Measurements from ENCODE around the gene SRPK1.

Gene SRPK1

DNA sequence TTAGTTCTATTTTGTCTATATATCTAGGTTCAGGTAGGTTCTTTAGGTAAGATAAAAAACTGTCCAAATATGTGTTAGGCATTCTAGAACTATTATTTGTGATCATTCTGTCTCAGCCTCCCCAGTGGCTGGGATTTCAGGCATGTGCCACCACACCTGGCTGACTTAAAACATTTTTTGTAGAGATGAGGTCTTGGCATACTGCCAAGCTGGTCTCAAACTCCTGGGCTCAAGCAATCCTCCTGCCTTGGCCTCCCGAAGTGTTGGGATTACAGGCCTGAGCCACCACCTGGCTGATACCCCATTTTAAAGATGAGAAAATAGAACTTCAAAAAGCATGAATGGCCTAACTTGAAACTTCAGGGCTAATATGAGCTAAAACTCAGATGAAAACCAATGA, 81.9 kb downstream of the SRPK1 start:
- no peak for TF ChIP-seq EZH2 (IDR thresholded peaks at IDR 0.05; ENCODE audit: borderline replicate concordance, low read length)
- TF ChIP-seq, protein P1, sequence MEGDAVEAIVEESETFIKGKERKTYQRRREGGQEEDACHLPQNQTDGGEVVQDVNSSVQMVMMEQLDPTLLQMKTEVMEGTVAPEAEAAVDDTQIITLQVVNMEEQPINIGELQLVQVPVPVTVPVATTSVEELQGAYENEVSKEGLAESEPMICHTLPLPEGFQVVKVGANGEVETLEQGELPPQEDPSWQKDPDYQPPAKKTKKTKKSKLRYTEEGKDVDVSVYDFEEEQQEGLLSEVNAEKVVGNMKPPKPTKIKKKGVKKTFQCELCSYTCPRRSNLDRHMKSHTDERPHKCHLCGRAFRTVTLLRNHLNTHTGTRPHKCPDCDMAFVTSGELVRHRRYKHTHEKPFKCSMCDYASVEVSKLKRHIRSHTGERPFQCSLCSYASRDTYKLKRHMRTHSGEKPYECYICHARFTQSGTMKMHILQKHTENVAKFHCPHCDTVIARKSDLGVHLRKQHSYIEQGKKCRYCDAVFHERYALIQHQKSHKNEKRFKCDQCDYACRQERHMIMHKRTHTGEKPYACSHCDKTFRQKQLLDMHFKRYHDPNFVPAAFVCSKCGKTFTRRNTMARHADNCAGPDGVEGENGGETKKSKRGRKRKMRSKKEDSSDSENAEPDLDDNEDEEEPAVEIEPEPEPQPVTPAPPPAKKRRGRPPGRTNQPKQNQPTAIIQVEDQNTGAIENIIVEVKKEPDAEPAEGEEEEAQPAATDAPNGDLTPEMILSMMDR (IDR thresholded peaks at IDR 0.05; ENCODE audit: low read length) = no peak
- no peaks in the 10 kb centered on the region for H3K4me1 ChIP-seq (ENCODE audit: insufficient read depth, low read length, severe bottlenecking)
- no peak overlapping the region for H3K4me3 ChIP-seq (ENCODE audit: low read depth, low read length, poor library complexity, severe bottlenecking)

DNA sequence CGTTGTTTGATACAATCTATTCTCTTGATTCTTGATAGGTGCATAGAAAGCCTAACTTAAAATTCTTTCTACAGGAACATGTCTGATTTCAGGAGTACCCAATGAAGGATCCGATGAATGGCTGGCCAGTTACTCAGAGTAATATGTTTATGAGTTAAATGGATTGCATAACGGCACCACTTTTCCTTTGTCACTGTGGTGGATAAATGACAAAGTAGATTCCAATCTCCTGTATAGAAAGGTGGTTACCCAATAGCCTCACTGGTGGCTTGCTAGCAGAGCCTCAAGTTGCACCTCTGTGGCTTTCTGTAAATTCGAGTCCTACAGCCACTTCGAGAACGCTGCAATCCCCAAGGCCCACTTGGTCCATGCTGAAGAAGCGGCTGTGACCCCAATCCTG, 87.4 kb downstream of the SRPK1 start:
- Histone ChIP-seq H3K79me2 (ENCODE audit: insufficient read depth, low read length) (no peaks in the 10 kb centered on the region), H3F3A (ENCODE audit: insufficient read depth, low read length) (no peaks in the 10 kb centered on the region), H3K27ac (ENCODE audit: low read depth, low read length, poor library complexity, severe bottlenecking) (no peak overlapping the region), H3K9me3 (ENCODE audit: low read length) (no peaks in the 10 kb centered on the region), H3K4me3 (ENCODE audit: low read depth, low read length, poor library complexity, severe bottlenecking) (no peak overlapping the region), H2AFZ (ENCODE audit: low read length) (no peak overlapping the region), H4K20me1 (ENCODE audit: insufficient read depth, low read length) (no peaks in the 10 kb centered on the region), H3K9me2 (ENCODE audit: low read depth, low read length) (no peaks in the 10 kb centered on the region), H3K4me1 (ENCODE audit: insufficient read depth, low read length, severe bottlenecking) (no peaks in the 10 kb centered on the region), H3K4me2 (ENCODE audit: low read length) (no peak overlapping the region), H3K9ac (ENCODE audit: low read length) (no peak overlapping the region), H3K36me3 (ENCODE audit: insufficient read depth, low read length) (peaks cover 60% of the 10 kb centered on the region), H3K27me3 (ENCODE audit: insufficient read depth, low read length) (no peaks in the 10 kb centered on the region)
- TF ChIP-seq, protein P1 (IDR thresholded peaks at IDR 0.05; ENCODE audit: low read length) = no peak
- TF ChIP-seq EZH2 (IDR thresholded peaks at IDR 0.05; ENCODE audit: borderline replicate concordance, low read length) = no peak

More for the DNA sequence above, 81.9 kb downstream of the SRPK1 start:
- Histone ChIP-seq H3K9ac (ENCODE audit: low read length) (no peak overlapping the region), H3K9me2 (ENCODE audit: low read depth, low read length) (no peaks in the 10 kb centered on the region), H2AFZ (ENCODE audit: low read length) (no peak overlapping the region), H3K27me3 (ENCODE audit: insufficient read depth, low read length) (no peaks in the 10 kb centered on the region), H4K20me1 (ENCODE audit: insufficient read depth, low read length) (no peaks in the 10 kb centered on the region), H3K4me2 (ENCODE audit: low read length) (no peak overlapping the region), H3K27ac (ENCODE audit: low read depth, low read length, poor library complexity, severe bottlenecking) (no peak overlapping the region), H3K9me3 (ENCODE audit: low read length) (no peaks in the 10 kb centered on the region), H3F3A (ENCODE audit: insufficient read depth, low read length) (no peaks in the 10 kb centered on the region), H3K79me2 (ENCODE audit: insufficient read depth, low read length) (no peaks in the 10 kb centered on the region), H3K36me3 (ENCODE audit: insufficient read depth, low read length) (peaks cover 89% of the 10 kb centered on the region)

DNA sequence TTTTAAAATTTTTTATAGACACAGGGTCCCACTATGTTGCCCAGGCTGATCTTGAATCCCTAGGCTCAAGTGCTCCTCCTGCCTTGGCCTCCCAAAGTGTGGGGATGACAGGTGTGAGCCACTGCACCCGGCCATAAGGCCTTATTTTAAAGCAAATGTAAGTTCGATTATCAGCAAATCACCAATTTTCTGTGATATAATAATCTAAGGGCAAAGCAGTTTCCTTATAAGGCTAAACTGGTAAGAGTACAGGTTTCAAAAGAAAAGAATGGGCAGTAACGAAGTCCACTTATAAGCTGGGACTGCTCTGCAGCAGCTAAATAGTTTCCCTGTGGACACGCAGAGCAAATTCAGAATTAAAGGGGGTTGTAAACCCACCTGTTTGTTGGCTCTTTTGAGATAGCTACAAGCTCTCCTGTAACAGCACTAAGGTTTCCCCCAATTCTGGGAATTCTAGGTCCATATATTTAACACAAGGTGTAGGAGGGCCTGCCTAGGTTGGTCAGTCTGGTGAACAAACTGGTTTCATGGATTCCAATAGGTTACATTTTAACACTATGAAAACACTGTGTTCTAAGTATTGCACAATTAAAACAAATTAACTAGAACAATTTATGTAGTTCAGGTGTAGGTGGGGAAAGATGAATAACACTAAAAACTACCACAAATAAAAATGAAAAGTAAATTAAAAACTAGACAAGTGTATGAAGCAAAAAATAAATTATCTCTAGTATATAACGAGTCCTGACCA, 89.5 kb downstream of the SRPK1 start:
- H3K9ac ChIP-seq (ENCODE audit: low read length) = no peak overlapping the region
- no peak overlapping the region for H3K4me3 ChIP-seq (ENCODE audit: low read depth, low read length, poor library complexity, severe bottlenecking)
- H3F3A ChIP-seq (ENCODE audit: insufficient read depth, low read length) = no peaks in the 10 kb centered on the region
- TF ChIP-seq, protein P1 (IDR thresholded peaks at IDR 0.05; ENCODE audit: low read length) = no peak
- no peak for TF ChIP-seq EZH2 (IDR thresholded peaks at IDR 0.05; ENCODE audit: borderline replicate concordance, low read length)
- H3K27me3 ChIP-seq (ENCODE audit: insufficient read depth, low read length) = no peaks in the 10 kb centered on the region
- H2AFZ ChIP-seq (ENCODE audit: low read length) = no peak overlapping the region
- H3K79me2 ChIP-seq (ENCODE audit: insufficient read depth, low read length) = no peaks in the 10 kb centered on the region
- H3K4me2 ChIP-seq (ENCODE audit: low read length) = no peak overlapping the region
- no peaks in the 10 kb centered on the region for H4K20me1 ChIP-seq (ENCODE audit: insufficient read depth, low read length)
- no peak overlapping the region for H3K27ac ChIP-seq (ENCODE audit: low read depth, low read length, poor library complexity, severe bottlenecking)
- H3K9me3 ChIP-seq (ENCODE audit: low read length) = no peaks in the 10 kb centered on the region
- no peaks in the 10 kb centered on the region for H3K9me2 ChIP-seq (ENCODE audit: low read depth, low read length)
- H3K36me3 ChIP-seq (ENCODE audit: insufficient read depth, low read length) = peaks cover 41% of the 10 kb centered on the region
- no peaks in the 10 kb centered on the region for H3K4me1 ChIP-seq (ENCODE audit: insufficient read depth, low read length, severe bottlenecking)
